B cell (primary cell): ENCODE results near the gene ARHGAP33. TPM values are rescaled to one million over a fixed set of nuclear protein-coding genes. Genes with fewer than 3 reads are reported as not detected.
"Not testable (repeated sequence)": the region's sequence is repeated elsewhere in the genome, so short reads cannot be mapped to it uniquely, and the experiment has no call there.

Experiments used
- ATAC-seq: fragments of 200-7000 bp; cut with Tn5 transposase; one replicate; pipeline ENCODE4 v1.10.0; 2021; ENCODE audit warnings: low read depth, mild to moderate bottlenecking, moderate number of reproducible peaks, moderate library complexity
- CTCF ChIA-PET: fragments of 350-600 bp; sonication (Branson Sonifier 250); formaldehyde crosslinking; loops from one replicate; lab custom pipeline; 2021; ENCODE audit warnings: antibody characterized with exemption, inconsistent platforms; lab: Charles Lee
- POLR2A ChIA-PET: fragments of 350-600 bp; sonication (Branson Sonifier 250); formaldehyde crosslinking; loops from one replicate; lab custom pipeline; 2021; ENCODE audit warnings: antibody characterized with exemption; lab: Charles Lee
- DNase-seq: peaks from one replicate; pipeline ENCODE4 v3.0.0; 2013
- H2AFZ ChIP-seq: 2 replicates; pipeline ENCODE4 v1.6.1; 2012; ENCODE audit warnings: mild to moderate bottlenecking, low read depth, low read length; ENCODE audit not compliant: insufficient read depth, poor library complexity, severe bottlenecking
- H3K27ac ChIP-seq, 2 donors: 1 replicate in 1 of 2; 2 replicates in 1 of 2; pipeline ENCODE4 v1.5.1; 2012 to 2013; ENCODE audit warnings: low read length in 2 of 2, mild to moderate bottlenecking in 2 of 2, moderate library complexity in 1 of 2
- H3K27me3 ChIP-seq, 4 experiments: fragments of 200-600 bp in 1 of 4; sonication (generic) in 1 of 4; replicated peaks in 1 of 4; 1 replicate in 2 of 4; 2 replicates in 2 of 4; pipeline versions ENCODE4 v1.6.1 to v1.7.0; 2013 to 2016; ENCODE audit warnings: low read length in 3 of 4, mild to moderate bottlenecking in 2 of 4, mixed read lengths in 1 of 4, moderate library complexity in 1 of 4; ENCODE audit not compliant: insufficient read depth in 4 of 4, control insufficient read depth in 3 of 4; ENCODE audit errors: control extremely low read depth in 1 of 4
- H3K36me3 ChIP-seq, 2 experiments: replicated peaks in 1 of 2; 1 replicate in 1 of 2; 2 replicates in 1 of 2; pipeline versions ENCODE4 v1.6.1 to v1.7.1; 2013; ENCODE audit warnings: low read length in 1 of 2; ENCODE audit not compliant: insufficient read depth in 2 of 2, control insufficient read depth in 1 of 2; ENCODE audit errors: control extremely low read depth in 1 of 2, extremely low read depth in 1 of 2
- H3K4me1 ChIP-seq, 2 donors: fragments of 200-600 bp in 1 of 2; sonication (generic) in 1 of 2; 1 replicate in 1 of 2; 2 replicates in 1 of 2; pipeline versions ENCODE4 v1.5.1 to v1.6.1; 2013 to 2017; ENCODE audit warnings: low read length in 2 of 2; ENCODE audit not compliant: control insufficient read depth in 2 of 2, insufficient read depth in 2 of 2
- H3K4me2 ChIP-seq: replicated peaks from 2 replicates; pipeline ENCODE3; 2012; ENCODE audit warnings: mild to moderate bottlenecking, low read depth, low read length; ENCODE audit not compliant: poor library complexity, severe bottlenecking
- H3K4me3 ChIP-seq, 5 experiments: fragments of 200-600 bp in 1 of 5; sonication (generic) in 1 of 5; 1 replicate in 3 of 5; 2 replicates in 2 of 5; pipeline versions ENCODE4 v1.5.1 to v1.7.0; 2011 to 2016; ENCODE audit warnings: low read length in 4 of 5, mild to moderate bottlenecking in 4 of 5, low read depth in 2 of 5, control low read depth in 1 of 5, moderate library complexity in 1 of 5; ENCODE audit not compliant: insufficient read depth in 1 of 5; ENCODE audit errors: control extremely low read depth in 1 of 5, extremely low read depth in 1 of 5
- H3K79me2 ChIP-seq: fragments of 200-600 bp; sonication (generic); one replicate; pipeline ENCODE4 v1.6.0; 2016; ENCODE audit warnings: low read length; ENCODE audit not compliant: control insufficient read depth, insufficient read depth
- H3K9ac ChIP-seq: fragments of 200-600 bp; sonication (generic); 2 replicates; pipeline ENCODE4 v1.6.1; 2017; ENCODE audit warnings: mild to moderate bottlenecking, low read length, moderate library complexity
- H3K9me3 ChIP-seq, 3 donors: one replicate each; pipeline versions ENCODE4 v1.6.1 to v1.7.1; 2013; ENCODE audit warnings: low read length in 2 of 3; ENCODE audit not compliant: control insufficient read depth in 2 of 3, insufficient read depth in 1 of 3; ENCODE audit errors: control extremely low read depth in 1 of 3
- H4K20me1 ChIP-seq: 2 replicates; pipeline ENCODE4 v1.6.0; 2012; ENCODE audit warnings: mild to moderate bottlenecking, low read length; ENCODE audit not compliant: insufficient read depth, control insufficient read depth, poor library complexity, severe bottlenecking
- H3K27ac Mint-ChIP-seq: one replicate; pipeline ENCODE4 v1.8.0; 2021; ENCODE audit warnings: mixed read lengths
- H3K27me3 Mint-ChIP-seq: one replicate; pipeline ENCODE4 v1.8.0; 2021; ENCODE audit warnings: mixed read lengths
- H3K4me1 Mint-ChIP-seq: one replicate; pipeline ENCODE4 v1.8.0; 2021; ENCODE audit warnings: mixed read lengths
- H3K4me3 Mint-ChIP-seq: one replicate; pipeline ENCODE4 v1.8.0; 2021; ENCODE audit warnings: mixed read lengths
- H3K9me3 Mint-ChIP-seq: one replicate; pipeline ENCODE4 v1.8.0; 2022; ENCODE audit warnings: mixed read lengths; ENCODE audit not compliant: insufficient read depth
- CTCF ChIP-seq: fragments of 200-600 bp; IDR thresholded peaks from one replicate; pipeline ENCODE4 v1.8.0; 2022; ENCODE audit warnings: antibody characterized with exemption, mild to moderate bottlenecking
- EZH2 ChIP-seq: IDR thresholded peaks from 2 replicates; pipeline ENCODE4 v1.6.1; 2012; ENCODE audit warnings: borderline replicate concordance, low read depth, mild to moderate bottlenecking, moderate library complexity, low read length; ENCODE audit not compliant: insufficient read depth, poor library complexity, severe bottlenecking
- WGBS: methylation state at CpG from one replicate; pipeline ENCODE4 v1.1.5; 2013; ENCODE audit warnings: missing lambda C conversion rate; ENCODE audit not compliant: insufficient coverage; 5-methylcytosine and 5-hydroxymethylcytosine counted together
- intact Hi-C: fragments of 100-400 bp; cut with micrococcal nuclease; formaldehyde crosslinking; loops from one replicate; pipeline ENCODE4 v1.10.0; 2022
- polyA plus RNA-seq: library from polyadenylated mRNA; depleted of rRNA; stranded (reverse); fragments of >200 nt; gene quantifications from 2 replicates; pipeline ENCODE4 v1.2.3, GENCODE V29; 2012
- total RNA-seq, 2 donors: library from RNA; stranded (reverse); fragments of 120-200 nt in 1 of 2; gene quantifications; 1 replicate in 1 of 2; 2 replicates in 1 of 2; pipeline versions ENCODE4 v1.2.3 to v1.2.4, GENCODE V29; 2013 to 2022

Gene ARHGAP33
- total and polyA plus RNA-seq, 2 donors (not counting 1 experiment from before 2014, with no cell fraction given), result 18.2 to 27.8 TPM

- Mint-ChIP-seq H3K27me3 (no peaks in the 10 kb centered on the region), H3K9me3 (no peaks in the 10 kb centered on the region), H3K4me3 (no peak overlapping the region), H3K27ac (no peak overlapping the region), H3K4me1 (peaks cover 3% of the 10 kb centered on the region)
- H2AFZ ChIP-seq, result no peak overlapping the region
- H3K4me3 ChIP-seq, result no peak overlapping the region
- H3K4me2 ChIP-seq, result no peak overlapping the region
- H3K4me1 ChIP-seq, result no peaks in the 10 kb centered on the region
- no peaks in the 10 kb centered on the region for H3K27me3 ChIP-seq
- no peak overlapping the region for H3K9ac ChIP-seq
- peak overlapping the region in 1 of 2 donors; percentile 20 for H3K27ac ChIP-seq
- H3K79me2 ChIP-seq, result no peaks in the 10 kb centered on the region
- DNase-seq (no peak), ATAC-seq (no peak)
- H3K36me3 ChIP-seq, result peaks cover 0 to 8% of the 10 kb centered on the region in 2 experiments
- TF ChIP-seq EZH2, result no peak
- no peak for TF ChIP-seq CTCF
- no peaks in the 10 kb centered on the region for H3K9me3 ChIP-seq
- POLR2A ChIA-PET, result interaction anchor here (1.0 kb wide), 1 partner anchor 27 kb away, joined by 3 read pairs; no protein-coding TSS in a partner anchor
- WGBS, result 40% methylated on average over 34 of the region's 34 CpGs
- intact Hi-C loops, result no loop called here
- H4K20me1 ChIP-seq, result no peaks in the 10 kb centered on the region
- CTCF ChIA-PET, result interaction anchor here (0.5 kb wide), 1 partner anchor 72 kb away, joined by 4 read pairs; no protein-coding TSS in a partner anchor
Measured at GRCh38 chr19:35767288-35768081, 7.9 kb upstream of the ARHGAP33 start.

- no peak overlapping the region for H3K27ac ChIP-seq
- DNase-seq (no peak), ATAC-seq (no peak)
- POLR2A ChIA-PET, result no interaction called here
- CTCF ChIA-PET, result no interaction called here
- Mint-ChIP-seq H3K27me3 (no peaks in the 10 kb centered on the region), H3K27ac (no peak overlapping the region), H3K9me3 (no peaks in the 10 kb centered on the region), H3K4me1 (peaks cover 3% of the 10 kb centered on the region), H3K4me3 (no peak overlapping the region)
- H3K4me1 ChIP-seq, result no peaks in the 10 kb centered on the region
- no peaks in the 10 kb centered on the region for H3K9me3 ChIP-seq
- whole genome bisulfite sequencing, result 88% methylated on average over 15 of the region's 15 CpGs
- intact Hi-C loops, result no loop called here
- no peaks in the 10 kb centered on the region for H3K79me2 ChIP-seq
- TF ChIP-seq CTCF, result no peak
- no peak for TF ChIP-seq EZH2
- no peak overlapping the region for H3K4me3 ChIP-seq
- H3K36me3 ChIP-seq, result peaks cover 0 to 8% of the 10 kb centered on the region in 2 experiments
- H3K9ac ChIP-seq, result no peak overlapping the region
- H4K20me1 ChIP-seq, result no peaks in the 10 kb centered on the region
- H3K27me3 ChIP-seq, result no peaks in the 10 kb centered on the region
- no peak overlapping the region for H2AFZ ChIP-seq
- no peak overlapping the region for H3K4me2 ChIP-seq
Measured at GRCh38 chr19:35768082-35768421, 7.3 kb upstream of the ARHGAP33 start.

GRCh38 chr19:35772362-35772761, 3.0 kb upstream of the ARHGAP33 start:
- CTCF ChIA-PET, result interaction anchor here (0.6 kb wide), 1 partner anchor 142 kb away, joined by 3 read pairs; no protein-coding TSS in a partner anchor
- H3K9me3 Mint-ChIP-seq, ATAC-seq, H3K79me2 ChIP-seq, H3K4me2 ChIP-seq, H4K20me1 ChIP-seq, POLR2A ChIA-PET, H3K36me3 ChIP-seq, H3K4me3 Mint-ChIP-seq, H3K9ac ChIP-seq, H2AFZ ChIP-seq, DNase-seq, H3K27me3 ChIP-seq, H3K9me3 ChIP-seq, H3K27ac ChIP-seq, intact Hi-C loops, H3K27me3 Mint-ChIP-seq, H3K4me3 ChIP-seq, H3K27ac Mint-ChIP-seq: not testable (repeated sequence)
- peaks cover 13% of the 10 kb centered on the region for H3K4me1 Mint-ChIP-seq
- H3K4me1 ChIP-seq, result peaks cover 10 to 16% of the 10 kb centered on the region in 2 donors
- WGBS, result 100% methylated on average over 3 of the region's 5 CpGs
